NB4 (cell line): ENCODE data around the gene CREB5.

Source experiments
- CTCF ChIP-seq: IDR thresholded peaks from one replicate; pipeline ENCODE4 v1.5.1; 2012; ENCODE audit warnings: low read depth, low read length
- MAX ChIP-seq: IDR thresholded peaks from 2 replicates; pipeline ENCODE4 v1.6.1; 2011; ENCODE audit warnings: low read depth, low read length
- POLR2A ChIP-seq: IDR thresholded peaks from 2 replicates; pipeline ENCODE4 v1.6.1; 2011; ENCODE audit warnings: mild to moderate bottlenecking; ENCODE audit not compliant: insufficient read length; ENCODE audit errors: extremely low read depth

- TF ChIP-seq CTCF (no peak), POLR2A (no peak), MAX (no peak)
Measured at GRCh38 chr7:28706584-28706983, 294.3 kb downstream of the CREB5 start.
